ENCODE results near the gene C1QTNF12. TPM values are rescaled to one million over a fixed set of nuclear protein-coding genes. Genes with fewer than 3 reads are reported as not detected.

C1QTNF12 gene
- polyA plus RNA-seq, 1 donor from 2014 or later: 0.74 TPM

DNA sequence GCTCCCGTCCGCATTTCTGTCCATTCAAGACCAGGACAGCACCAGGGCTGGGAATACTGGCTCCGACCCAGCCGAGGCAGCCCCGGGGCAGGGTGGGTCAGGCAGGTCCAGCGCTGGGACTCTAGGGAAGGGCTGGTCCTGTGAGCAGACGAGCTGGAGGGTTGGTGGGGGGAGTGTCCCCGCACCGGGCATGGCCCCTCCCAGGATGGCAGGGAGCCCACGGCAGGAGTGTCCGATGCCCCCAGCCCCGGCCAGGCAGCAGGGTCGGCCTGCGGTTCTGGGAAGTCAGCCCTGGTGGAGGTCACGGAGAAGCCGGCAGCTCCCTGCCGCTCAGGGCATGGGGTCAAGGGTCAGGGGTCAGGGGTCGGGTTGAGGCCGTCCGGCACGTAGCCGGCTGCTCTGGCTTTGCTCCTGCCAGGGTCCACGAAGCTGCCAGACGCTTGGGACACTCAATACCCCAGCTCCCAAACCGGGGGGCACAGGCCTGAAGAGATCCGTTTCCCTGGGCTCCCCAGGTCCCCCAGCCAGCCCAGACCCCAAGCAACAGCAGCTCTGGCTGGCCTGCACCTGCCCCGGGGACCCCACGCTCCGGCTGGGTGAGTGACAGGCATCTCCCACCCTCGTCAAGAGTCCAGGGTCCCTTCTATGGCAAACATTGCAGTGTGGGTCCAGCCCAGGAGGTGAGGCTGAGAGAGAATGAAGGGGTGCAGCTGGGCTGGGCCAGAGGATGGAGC is 6.7 kb downstream of the C1QTNF12 start:
- Histone ChIP-seq H4K20me1 (ENCODE audit: insufficient read depth) (no peaks in the 10 kb centered on the region), H3K9me3 (ENCODE audit: low read length) (no peaks in the 10 kb centered on the region), H3K27me3 (ENCODE audit: insufficient read depth, low read depth, low read length) (no peaks in the 10 kb centered on the region), H3K27ac (ENCODE audit: low read length) (no peak overlapping the region), H3K36me3 (ENCODE audit: insufficient read depth, low read length) (no peaks in the 10 kb centered on the region), H3K9ac (ENCODE audit: low read length) (no peak overlapping the region), H3K79me2 (replicated peaks; ENCODE audit: insufficient read depth, low read length) (no peaks in the 10 kb centered on the region), H3K4me3 (ENCODE audit: low read length) (no peak overlapping the region), H3K4me2 (ENCODE audit: low read length) (no peak overlapping the region), H3F3A (ENCODE audit: insufficient read depth, low read length, poor library complexity, severe bottlenecking) (no peaks in the 10 kb centered on the region), H2AFZ (ENCODE audit: low read depth, low read length) (no peak overlapping the region), H3K9me2 (ENCODE audit: insufficient read depth, low read length) (no peaks in the 10 kb centered on the region)
- TF ChIP-seq REST (IDR thresholded peaks at IDR 0.05; ENCODE audit: borderline replicate concordance) (no peak), MXI1 (conservative IDR thresholded peaks at IDR 0.05; ENCODE audit: poor library complexity, severe bottlenecking) (no peak)

GRCh38 chr1:1239227-1239613 is 7.3 kb downstream of the C1QTNF12 start:
- H3K27ac ChIP-seq (ENCODE audit: low read length): no peak overlapping the region
- no peak overlapping the region for H3K4me3 ChIP-seq (ENCODE audit: low read length)
- no peaks in the 10 kb centered on the region for H3K79me2 ChIP-seq (replicated peaks; ENCODE audit: insufficient read depth, low read length)
- no peaks in the 10 kb centered on the region for H3K9me2 ChIP-seq (ENCODE audit: insufficient read depth, low read length)
- H3K9ac ChIP-seq (ENCODE audit: low read length): no peak overlapping the region
- H2AFZ ChIP-seq (ENCODE audit: low read depth, low read length): no peak overlapping the region
- no peaks in the 10 kb centered on the region for H3K36me3 ChIP-seq (ENCODE audit: insufficient read depth, low read length)
- H3K9me3 ChIP-seq (ENCODE audit: low read length): no peaks in the 10 kb centered on the region
- TF ChIP-seq TAF1 (IDR thresholded peaks at IDR 0.05; ENCODE audit: low read depth): no peak
- TF ChIP-seq REST (IDR thresholded peaks at IDR 0.05; ENCODE audit: borderline replicate concordance): no peak
- TF ChIP-seq MXI1 (conservative IDR thresholded peaks at IDR 0.05; ENCODE audit: poor library complexity, severe bottlenecking): no peak
- TF ChIP-seq SMC3 (conservative IDR thresholded peaks at IDR 0.05; ENCODE audit: poor library complexity): no peak
- TF ChIP-seq RAD21 (conservative IDR thresholded peaks at IDR 0.05): no peak
- no peak for TF ChIP-seq CTCF (IDR thresholded peaks at IDR 0.05; ENCODE audit: poor library complexity, severe bottlenecking)
- no peak for TF ChIP-seq EZH2 (IDR thresholded peaks at IDR 0.05; ENCODE audit: borderline replicate concordance, insufficient read depth, low read length, poor library complexity, severe bottlenecking)
- no peak for TF ChIP-seq EP300 (conservative IDR thresholded peaks at IDR 0.05; ENCODE audit: poor library complexity, severe bottlenecking)
- TF ChIP-seq POLR2AphosphoS5 (IDR thresholded peaks at IDR 0.05): no peak
- H3F3A ChIP-seq (ENCODE audit: insufficient read depth, low read length, poor library complexity, severe bottlenecking): no peaks in the 10 kb centered on the region
- H3K27me3 ChIP-seq (ENCODE audit: insufficient read depth, low read depth, low read length): no peaks in the 10 kb centered on the region
- no peak overlapping the region for H3K4me2 ChIP-seq (ENCODE audit: low read length)
- H4K20me1 ChIP-seq (ENCODE audit: insufficient read depth): no peaks in the 10 kb centered on the region

Measured in neural cell (in vitro differentiated cells).